ENCODE measurements around the gene PTCH1.

Gene PTCH1

DNA sequence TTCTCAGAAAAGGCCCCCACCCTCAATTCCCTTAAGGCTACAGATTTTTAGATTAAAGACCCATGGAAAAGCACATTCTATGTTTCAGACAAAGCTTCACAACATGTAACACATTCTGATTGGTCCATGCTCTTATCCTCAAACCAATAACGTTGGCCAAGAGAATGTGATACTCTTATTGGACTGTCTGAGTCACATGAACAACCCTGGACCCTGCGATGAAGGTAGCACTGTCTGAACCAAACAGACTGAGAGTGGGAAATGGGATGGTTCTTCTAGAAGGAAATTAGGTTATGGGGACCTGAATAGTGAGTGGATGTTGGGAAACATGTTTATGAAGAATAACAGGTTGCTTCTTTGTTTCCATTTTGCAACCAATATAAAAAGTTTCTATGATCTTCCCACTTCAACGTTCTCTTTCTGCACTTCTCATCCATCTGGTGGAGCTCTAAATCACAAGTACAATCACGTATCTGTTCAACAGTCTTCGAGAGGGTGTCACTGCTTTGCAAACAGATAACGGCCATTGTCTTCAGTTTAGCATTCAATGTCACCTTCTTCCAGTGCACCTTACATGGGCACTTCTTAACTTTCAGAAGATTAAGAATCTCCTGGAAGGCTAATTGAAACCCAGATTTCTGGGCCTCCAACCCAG, 81.6 kb downstream of the PTCH1 start:
- Histone ChIP-seq H2AFZ (ENCODE audit: low read length) (no peak overlapping the region), H3K79me2 (ENCODE audit: low read length) (no peaks in the 10 kb centered on the region)
- DNase-seq, result no peak

DNA sequence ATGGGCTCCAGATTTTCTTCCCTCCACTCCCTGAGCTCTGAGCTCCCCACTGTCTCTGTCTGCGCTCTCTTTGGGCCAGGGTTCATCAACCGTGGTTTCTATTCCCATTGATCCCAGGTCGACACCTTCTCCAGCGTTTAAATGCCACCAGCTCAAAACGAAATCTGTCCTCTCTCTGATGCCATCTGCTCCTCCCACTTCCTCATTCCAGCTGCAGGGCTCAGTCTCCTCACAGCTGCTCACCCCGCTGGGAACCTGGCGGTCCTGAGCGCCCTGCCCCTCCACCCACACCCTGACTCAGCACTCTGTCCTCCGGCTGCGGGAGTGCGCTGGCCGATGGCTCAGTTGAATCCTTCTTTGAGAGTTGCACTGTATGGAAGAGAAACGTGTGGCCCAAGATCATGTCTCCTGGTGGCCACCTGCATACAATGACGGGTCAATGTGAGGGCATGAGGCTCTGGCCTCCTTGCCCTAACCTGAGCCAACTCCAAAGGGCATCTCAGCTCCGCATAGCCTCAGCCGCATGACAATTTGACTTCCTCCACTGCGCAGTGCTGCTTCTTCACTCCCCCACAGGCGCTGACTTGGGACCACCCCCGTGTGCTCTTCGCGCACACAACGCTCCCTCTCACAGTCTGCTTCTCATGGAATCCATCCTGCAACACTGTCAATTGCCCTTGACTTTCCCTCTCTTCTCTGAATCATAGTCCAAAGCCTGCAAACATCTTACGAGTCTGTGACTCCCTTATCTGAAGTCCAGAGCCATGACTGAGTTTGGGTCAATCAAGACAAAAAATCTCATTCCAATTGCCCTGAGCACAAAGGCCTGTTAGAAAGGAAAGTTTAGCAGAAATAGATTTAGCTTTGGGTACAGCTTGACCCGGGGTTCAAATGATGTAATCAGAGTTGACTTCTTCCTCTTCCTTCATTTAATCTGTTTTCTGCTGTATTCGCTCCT, 82.4 kb downstream of the PTCH1 start:
- Histone ChIP-seq H2AFZ (ENCODE audit: low read length) (no peak overlapping the region), H3K4me3 (ENCODE audit: low read length) (no peak overlapping the region)

More for the DNA sequence above, 81.6 kb downstream of the PTCH1 start:
- Histone ChIP-seq H3K9me3 (replicated peaks; ENCODE audit: insufficient read depth, low read length) (no peaks in the 10 kb centered on the region), H3K27ac (ENCODE audit: low read length) (no peak overlapping the region), H3K4me1 (ENCODE audit: low read length) (no peaks in the 10 kb centered on the region), H3K27me3 (replicated peaks; ENCODE audit: insufficient read depth, low read length) (no peaks in the 10 kb centered on the region), H3K4me2 (ENCODE audit: low read depth, low read length) (no peak overlapping the region), H3K9ac (ENCODE audit: low read length) (no peak overlapping the region), H3K4me3 (ENCODE audit: low read length) (no peak overlapping the region), H3K9me2 (replicated peaks; ENCODE audit: insufficient read depth, low read length) (no peaks in the 10 kb centered on the region), H3K36me3 (replicated peaks; ENCODE audit: insufficient read depth, low read length) (no peaks in the 10 kb centered on the region), H4K20me1 (ENCODE audit: insufficient read depth, low read length) (no peaks in the 10 kb centered on the region), H3F3A (ENCODE audit: insufficient read depth, low read length) (no peaks in the 10 kb centered on the region)
- TF ChIP-seq EZH2phosphoT487 (IDR thresholded peaks at IDR 0.05; ENCODE audit: low read length) (no peak), CTCF (IDR thresholded peaks at IDR 0.05; ENCODE audit: low read length) (no peak), EZH2 (optimal IDR thresholded peaks at IDR 0.05; ENCODE audit: low read depth, low read length) (no peak)

DNA sequence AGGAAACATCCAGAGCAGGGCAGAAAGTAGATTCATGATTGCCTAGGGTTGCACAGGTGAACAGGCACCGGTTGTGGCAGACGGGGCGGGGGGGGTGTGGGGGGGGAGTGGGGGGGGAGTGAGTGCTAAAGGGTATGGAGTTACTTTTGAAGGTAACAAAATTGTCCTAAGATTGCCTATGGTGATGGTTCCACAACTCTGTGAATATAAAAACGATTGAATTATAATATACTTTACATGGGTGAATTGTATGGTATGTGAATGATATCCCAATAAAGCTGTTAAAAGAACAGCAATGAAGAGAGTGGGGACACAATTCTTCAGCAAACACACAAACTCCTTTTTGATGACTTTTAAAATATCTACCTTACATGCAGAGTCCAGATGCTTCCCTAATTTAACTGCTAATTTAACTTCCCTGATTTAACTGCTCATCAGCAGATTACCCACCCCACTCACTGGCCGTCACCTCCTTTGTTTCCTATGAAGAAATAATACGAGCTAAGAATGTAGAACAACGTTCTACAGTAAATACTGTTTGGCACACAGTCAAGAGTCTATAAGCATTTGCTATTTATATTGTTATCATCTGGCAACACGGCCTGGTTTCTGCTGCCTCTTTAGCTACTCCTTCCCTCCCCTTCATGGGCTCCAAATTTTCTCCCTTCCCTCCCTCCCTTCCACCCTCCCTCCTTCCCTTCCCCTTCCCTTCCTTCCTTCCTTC, 83.5 kb downstream of the PTCH1 start:
- Histone ChIP-seq H3K4me2 (ENCODE audit: low read depth, low read length) (no peak overlapping the region), H3K9ac (ENCODE audit: low read length) (no peak overlapping the region), H3K4me1 (ENCODE audit: low read length) (no peaks in the 10 kb centered on the region), H3F3A (ENCODE audit: insufficient read depth, low read length) (no peaks in the 10 kb centered on the region), H4K20me1 (ENCODE audit: insufficient read depth, low read length) (no peaks in the 10 kb centered on the region), H3K9me2 (replicated peaks; ENCODE audit: insufficient read depth, low read length) (no peaks in the 10 kb centered on the region), H3K27me3 (replicated peaks; ENCODE audit: insufficient read depth, low read length) (no peaks in the 10 kb centered on the region), H2AFZ (ENCODE audit: low read length) (no peak overlapping the region), H3K27ac (ENCODE audit: low read length) (no peak overlapping the region), H3K79me2 (ENCODE audit: low read length) (no peaks in the 10 kb centered on the region), H3K4me3 (ENCODE audit: low read length) (no peak overlapping the region), H3K9me3 (replicated peaks; ENCODE audit: insufficient read depth, low read length) (no peaks in the 10 kb centered on the region), H3K36me3 (replicated peaks; ENCODE audit: insufficient read depth, low read length) (no peaks in the 10 kb centered on the region)
- DNase-seq, result no peak
- TF ChIP-seq CTCF (IDR thresholded peaks at IDR 0.05; ENCODE audit: low read length) (no peak), EZH2 (optimal IDR thresholded peaks at IDR 0.05; ENCODE audit: low read depth, low read length) (no peak), EZH2phosphoT487 (IDR thresholded peaks at IDR 0.05; ENCODE audit: low read length) (no peak)

More for the DNA sequence above, 82.4 kb downstream of the PTCH1 start:
- no peaks in the 10 kb centered on the region for H3K4me1 ChIP-seq (ENCODE audit: low read length)
- H3K4me2 ChIP-seq (ENCODE audit: low read depth, low read length), result no peak overlapping the region
- no peaks in the 10 kb centered on the region for H3K9me3 ChIP-seq (replicated peaks; ENCODE audit: insufficient read depth, low read length)
- no peaks in the 10 kb centered on the region for H3K36me3 ChIP-seq (replicated peaks; ENCODE audit: insufficient read depth, low read length)
- H3K27me3 ChIP-seq (replicated peaks; ENCODE audit: insufficient read depth, low read length), result no peaks in the 10 kb centered on the region
- no peaks in the 10 kb centered on the region for H3K79me2 ChIP-seq (ENCODE audit: low read length)
- H3K9ac ChIP-seq (ENCODE audit: low read length), result no peak overlapping the region
- no peak overlapping the region for H3K27ac ChIP-seq (ENCODE audit: low read length)
- TF ChIP-seq EZH2phosphoT487 (IDR thresholded peaks at IDR 0.05; ENCODE audit: low read length) (no peak), CTCF (IDR thresholded peaks at IDR 0.05; ENCODE audit: low read length) (no peak), EZH2 (optimal IDR thresholded peaks at IDR 0.05; ENCODE audit: low read depth, low read length) (no peak)
- H4K20me1 ChIP-seq (ENCODE audit: insufficient read depth, low read length), result no peaks in the 10 kb centered on the region
- H3F3A ChIP-seq (ENCODE audit: insufficient read depth, low read length), result no peaks in the 10 kb centered on the region
- no peak for DNase-seq
- H3K9me2 ChIP-seq (replicated peaks; ENCODE audit: insufficient read depth, low read length), result no peaks in the 10 kb centered on the region
